Measurements from ENCODE around the gene PIK3AP1.

PIK3AP1 gene

GRCh38 chr10:96711048-96711728 is 9.1 kb downstream of the PIK3AP1 start:
- no peak for DNase-seq (ENCODE audit: low read depth)
- no peak for TF ChIP-seq CTCF (conservative IDR thresholded peaks at IDR 0.05; ENCODE audit: low read length)
- H3K4me3 ChIP-seq (ENCODE audit: low read length), result no peak overlapping the region

GRCh38 chr10:96709525-96709924 is 10.8 kb downstream of the PIK3AP1 start:
- no peak overlapping the region for H3K4me3 ChIP-seq (ENCODE audit: low read length)
- no peak for DNase-seq (ENCODE audit: low read depth)
- TF ChIP-seq CTCF (conservative IDR thresholded peaks at IDR 0.05; ENCODE audit: low read length), result no peak

- no peak overlapping the region for H3K4me3 ChIP-seq (ENCODE audit: low read length)
- TF ChIP-seq CTCF (conservative IDR thresholded peaks at IDR 0.05; ENCODE audit: low read length), result no peak
- DNase-seq (ENCODE audit: low read depth), result no peak
Measured at GRCh38 chr10:96708996-96709395, 11.3 kb downstream of the PIK3AP1 start.

- TF ChIP-seq CTCF (conservative IDR thresholded peaks at IDR 0.05; ENCODE audit: low read length), result no peak
Measured at GRCh38 chr10:96708456-96708855, 11.9 kb downstream of the PIK3AP1 start.

GRCh38 chr10:96706331-96706853 is 13.9 kb downstream of the PIK3AP1 start:
- no peak for DNase-seq (ENCODE audit: low read depth)
- H3K4me3 ChIP-seq (ENCODE audit: low read length), result no peak overlapping the region
- no peak for TF ChIP-seq CTCF (conservative IDR thresholded peaks at IDR 0.05; ENCODE audit: low read length)

More at GRCh38 chr10:96708456-96708855, 11.9 kb downstream of the PIK3AP1 start:
- no peak for DNase-seq (ENCODE audit: low read depth)
- H3K4me3 ChIP-seq (ENCODE audit: low read length), result no peak overlapping the region

- DNase-seq (ENCODE audit: low read depth), result no peak
- no peak for TF ChIP-seq CTCF (conservative IDR thresholded peaks at IDR 0.05; ENCODE audit: low read length)
- H3K4me3 ChIP-seq (ENCODE audit: low read length), result no peak overlapping the region
Measured at GRCh38 chr10:96705134-96705533, 15.2 kb downstream of the PIK3AP1 start.

- H3K4me3 ChIP-seq (ENCODE audit: low read length), result no peak overlapping the region
- no peak for TF ChIP-seq CTCF (conservative IDR thresholded peaks at IDR 0.05; ENCODE audit: low read length)
- no peak for DNase-seq (ENCODE audit: low read depth)
Measured at GRCh38 chr10:96704563-96704962, 15.8 kb downstream of the PIK3AP1 start.

Measured in AG10803 (cell line).